Adrenal gland (tissue), 12 donors: ENCODE data around the gene KCTD3. TPM values are rescaled to one million over a fixed set of nuclear protein-coding genes. Genes with fewer than 3 reads are reported as not detected.

Experiments
- DNase-seq, 7 donors: peaks; one replicate each; pipeline ENCODE4 v3.0.0-alpha.2; 2019 to 2020
- H3K27ac ChIP-seq, 5 donors: fragments of 200-600 bp; sonication (generic) in 4 of 5; 1 replicate in 3 of 5; 2 replicates in 2 of 5; pipeline versions ENCODE4 v1.5.1 to v1.8.0; 2016 to 2020; ENCODE audit warnings: mild to moderate bottlenecking in 1 of 5
- H3K27me3 ChIP-seq: fragments of 200-600 bp; 2 replicates; pipeline ENCODE4 v1.8.0; 2021
- H3K36me3 ChIP-seq, 2 donors: fragments of 200-600 bp; replicated peaks in 1 of 2; 1 replicate in 1 of 2; 2 replicates in 1 of 2; pipeline versions ENCODE4 v1.5.1 to v1.8.0; 2018 to 2022
- H3K4me1 ChIP-seq, 2 donors: fragments of 200-600 bp; replicated peaks in 1 of 2; 1 replicate in 1 of 2; 2 replicates in 1 of 2; pipeline versions ENCODE4 v1.5.1 to v1.8.0; 2018 to 2021
- H3K4me3 ChIP-seq, 4 donors: fragments of 200-600 bp; sonication (generic) in 3 of 4; one replicate each; pipeline ENCODE4 v1.5.1; 2016 to 2018
- H3K9me3 ChIP-seq, 3 donors: fragments of 200-600 bp; sonication (generic) in 1 of 3; replicated peaks in 1 of 3; 1 replicate in 2 of 3; 2 replicates in 1 of 3; pipeline versions ENCODE4 v1.5.1 to v1.8.0; 2016 to 2021
- POLR2A ChIP-seq, 2 donors: fragments of 450-650 bp; IDR thresholded peaks; one replicate each; pipeline ENCODE4 v1.6.1; 2017; ENCODE audit warnings: antibody characterized with exemption in 2 of 2, mild to moderate bottlenecking in 2 of 2, moderate library complexity in 1 of 2
- WGBS, 4 donors: extraction: QIAGEN DNeasy Blood & Tissue Kit in 2 of 4; methylation state at CpG; one replicate each; pipeline versions ENCODE4 v1.1.5 to v1.1.7; 2013 to 2017; 5-methylcytosine and 5-hydroxymethylcytosine counted together
- intact Hi-C, 2 donors: fragments of 100-400 bp; cut with DNase I; formaldehyde crosslinking; loops; one replicate each; pipeline versions ENCODE4 v1.14.1 to v1.15.0; 2022 to 2023
- polyA plus RNA-seq, 3 donors: library from polyadenylated mRNA; stranded (reverse); fragments of 200-250 nt in 2 of 3; fragments of 350-450 nt in 1 of 3; fragmentation: Illumina TruSeq in 1 of 3; extraction: RNeasy Lipid Tissue Mini Kit (QIAGEN cat#74804) in 1 of 3; gene quantifications; one replicate each; pipeline ENCODE4 v1.2.3, GENCODE V29; 2013 to 2014
- total RNA-seq, 9 donors: library from RNA; depleted of rRNA in 4 of 9; stranded (reverse); fragments of >200 nt in 4 of 9; fragments of 120-200 nt in 1 of 9; fragmentation: NEBNext Ultra II Directional in 1 of 9; extraction: Animal tissue kit (Norgen Biotek cat#: 25700) in 1 of 9; gene quantifications; one replicate each; pipeline versions ENCODE4 v1.1.0 to v1.2.4, GENCODE V29; 2013 to 2023
- TF ChIP-seq, protein P1 (sequence below), 6 experiments: fragments of 450-650 bp in 4 of 6; fragments of 200-600 bp in 2 of 6; sonication (generic) in 1 of 6; IDR thresholded peaks; 1 replicate in 5 of 6; 2 replicates in 1 of 6; pipeline versions ENCODE4 v1.5.1 to v1.8.0; 2016 to 2021; ENCODE audit warnings: antibody characterized with exemption in 6 of 6, mild to moderate bottlenecking in 2 of 6, moderate library complexity in 1 of 6
- donor health status: healthy with polysubstance abuse.
- donor health status: Bipolar disorder and iron deficiency.
- donor health status: DM: yes; HTN: yes; CAD: no.
- donor health status: DM: no; HTN: no; CAD: no.
- donor health status: DM: no; HTN: no; CAD: no.
- donor health status: DM: yes; HTN: yes; CAD: no.

The KCTD3 gene
- total and polyA plus RNA-seq, 12 donors, result 78.0 to 169 (median 116) TPM

DNA sequence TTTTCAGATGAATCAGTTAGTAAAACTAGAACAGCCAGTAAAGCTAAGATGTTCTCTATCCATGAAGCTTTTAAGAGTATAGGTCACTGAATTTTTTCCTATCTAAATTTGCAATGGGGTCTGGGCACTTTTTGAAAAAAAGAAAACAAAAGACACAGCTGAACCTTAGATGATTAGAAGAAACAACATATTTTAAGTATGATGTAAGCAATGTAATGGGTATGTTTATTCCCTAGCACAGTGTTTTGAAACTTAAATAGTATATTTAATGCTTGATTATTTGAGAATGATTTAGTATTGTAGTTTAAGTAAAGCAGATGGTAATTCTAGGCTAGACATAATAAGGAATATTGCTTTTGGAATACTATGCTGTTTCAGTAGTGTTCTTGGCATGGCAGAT is 36.2 kb downstream of the KCTD3 start:
- H3K36me3 ChIP-seq, result peaks cover 0 to 3% of the 10 kb centered on the region in 2 donors
- intact Hi-C loops, result no loop called here
- peaks cover 4 to 24% of the 10 kb centered on the region in 2 donors for H3K4me1 ChIP-seq

DNA sequence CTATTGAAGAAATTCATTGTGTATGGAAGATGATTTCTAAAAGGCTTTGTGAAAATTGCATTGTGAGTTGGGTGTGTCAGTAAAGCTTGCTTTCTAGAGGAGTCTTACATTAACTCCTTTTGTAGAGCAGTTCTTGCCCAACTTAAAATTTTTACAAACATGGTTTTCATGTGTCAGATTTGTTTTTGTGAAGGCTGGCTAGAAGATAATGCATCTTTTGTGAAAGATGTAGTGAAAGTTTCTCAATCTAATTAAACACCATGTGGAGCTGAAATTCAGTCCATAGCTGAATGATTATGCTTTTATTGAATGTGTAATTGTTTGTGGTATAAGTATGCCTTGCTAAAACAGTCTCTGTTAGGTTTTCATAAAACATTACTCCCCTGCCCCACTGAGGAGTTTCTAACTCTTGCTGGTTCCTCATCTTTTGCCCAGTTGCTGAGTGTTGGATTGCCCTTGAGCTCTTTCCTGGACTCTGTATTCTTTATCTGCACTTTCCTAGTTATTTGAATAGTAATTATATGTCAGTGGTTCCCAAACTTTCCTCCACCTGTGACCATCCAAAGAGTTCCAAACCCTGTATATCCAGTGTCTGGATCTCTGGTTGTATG is 38.0 kb downstream of the KCTD3 start:
- intact Hi-C loops, result no loop called here
- no peak for DNase-seq
- Histone ChIP-seq H3K27me3 (no peaks in the 10 kb centered on the region), H3K4me1 (peaks cover 4 to 17% of the 10 kb centered on the region in 2 donors), H3K9me3 (no peaks in the 10 kb centered on the region), H3K36me3 (peaks cover 0 to 12% of the 10 kb centered on the region in 2 donors), H3K4me3 (no peak overlapping the region), H3K27ac (no peak overlapping the region)
- TF ChIP-seq, protein P1, sequence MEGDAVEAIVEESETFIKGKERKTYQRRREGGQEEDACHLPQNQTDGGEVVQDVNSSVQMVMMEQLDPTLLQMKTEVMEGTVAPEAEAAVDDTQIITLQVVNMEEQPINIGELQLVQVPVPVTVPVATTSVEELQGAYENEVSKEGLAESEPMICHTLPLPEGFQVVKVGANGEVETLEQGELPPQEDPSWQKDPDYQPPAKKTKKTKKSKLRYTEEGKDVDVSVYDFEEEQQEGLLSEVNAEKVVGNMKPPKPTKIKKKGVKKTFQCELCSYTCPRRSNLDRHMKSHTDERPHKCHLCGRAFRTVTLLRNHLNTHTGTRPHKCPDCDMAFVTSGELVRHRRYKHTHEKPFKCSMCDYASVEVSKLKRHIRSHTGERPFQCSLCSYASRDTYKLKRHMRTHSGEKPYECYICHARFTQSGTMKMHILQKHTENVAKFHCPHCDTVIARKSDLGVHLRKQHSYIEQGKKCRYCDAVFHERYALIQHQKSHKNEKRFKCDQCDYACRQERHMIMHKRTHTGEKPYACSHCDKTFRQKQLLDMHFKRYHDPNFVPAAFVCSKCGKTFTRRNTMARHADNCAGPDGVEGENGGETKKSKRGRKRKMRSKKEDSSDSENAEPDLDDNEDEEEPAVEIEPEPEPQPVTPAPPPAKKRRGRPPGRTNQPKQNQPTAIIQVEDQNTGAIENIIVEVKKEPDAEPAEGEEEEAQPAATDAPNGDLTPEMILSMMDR (IDR thresholded peaks at IDR 0.05), result no peak
- TF ChIP-seq POLR2A (IDR thresholded peaks at IDR 0.05), result no peak

More for the DNA sequence above, 36.2 kb downstream of the KCTD3 start:
- TF ChIP-seq, protein P1 (IDR thresholded peaks at IDR 0.05), result no peak
- no peak for TF ChIP-seq POLR2A (IDR thresholded peaks at IDR 0.05)
- Histone ChIP-seq H3K27me3 (no peaks in the 10 kb centered on the region), H3K9me3 (no peaks in the 10 kb centered on the region), H3K4me3 (no peak overlapping the region), H3K27ac (no peak overlapping the region)
- DNase-seq, result no peak

DNA sequence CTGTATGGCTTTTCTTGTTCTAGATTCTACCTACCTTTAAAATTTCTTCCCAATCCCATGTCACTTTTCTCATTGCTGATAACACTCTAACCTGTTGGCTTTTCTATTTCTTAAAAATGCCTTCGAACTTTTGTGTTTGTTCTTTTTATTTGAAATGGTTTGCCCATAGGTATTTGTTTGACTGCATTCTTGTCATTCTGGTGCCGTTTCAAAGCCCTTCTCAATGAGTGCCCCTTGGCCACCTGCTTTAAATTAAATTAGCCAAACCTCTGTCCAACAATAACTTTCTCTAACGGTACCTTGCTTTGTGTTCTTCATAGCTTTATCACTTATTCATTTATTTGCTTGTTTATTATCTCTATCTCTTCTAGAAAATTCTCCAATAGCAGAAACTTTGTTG is 38.9 kb downstream of the KCTD3 start:
- intact Hi-C loops, result no loop called here
- TF ChIP-seq POLR2A (IDR thresholded peaks at IDR 0.05), result no peak
- TF ChIP-seq, protein P1 (IDR thresholded peaks at IDR 0.05), result no peak

DNA sequence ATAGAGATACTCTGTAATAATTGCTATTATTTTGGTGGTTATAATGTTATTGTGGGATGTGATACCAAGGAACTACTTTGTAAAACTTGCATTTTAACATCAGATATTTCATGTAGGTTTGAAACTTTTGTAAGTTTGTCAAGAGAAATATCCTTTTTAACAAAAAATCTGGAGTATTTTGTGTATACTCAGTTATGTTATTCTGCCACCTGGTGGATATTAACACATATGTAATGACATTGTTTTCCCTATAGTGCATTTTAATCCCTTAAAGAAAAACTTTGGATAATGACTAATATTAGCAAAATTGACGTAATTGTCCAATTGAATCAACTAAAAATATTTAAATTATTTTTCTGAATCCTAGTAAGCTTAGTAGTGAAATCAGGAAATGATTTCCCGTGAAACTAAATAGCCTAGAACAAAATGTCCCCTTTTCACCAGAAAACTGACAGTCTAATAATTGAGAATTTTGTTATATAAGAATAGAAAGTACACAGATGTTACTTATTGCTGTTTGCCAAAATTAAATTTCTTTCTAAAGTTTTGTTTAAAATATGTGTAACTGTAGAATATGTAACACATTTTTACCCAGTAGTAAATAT is 39.6 kb downstream of the KCTD3 start:
- WGBS, 4 donors, result 43 to 53% (median 49%) methylated on average over 2 of the region's 2 CpGs

More for the DNA sequence above, 38.9 kb downstream of the KCTD3 start:
- Histone ChIP-seq H3K27me3 (no peaks in the 10 kb centered on the region), H3K36me3 (peaks cover 0 to 12% of the 10 kb centered on the region in 2 donors), H3K4me1 (peaks cover 4 to 17% of the 10 kb centered on the region in 2 donors), H3K9me3 (no peaks in the 10 kb centered on the region), H3K27ac (no peak overlapping the region), H3K4me3 (no peak overlapping the region)
- WGBS, 4 donors, result 56 to 71% (median 70%) methylated on average over 3 of the region's 3 CpGs
- no peak for DNase-seq

More for the DNA sequence above, 39.6 kb downstream of the KCTD3 start:
- Histone ChIP-seq H3K4me3 (no peak overlapping the region), H3K36me3 (peaks cover 0 to 14% of the 10 kb centered on the region in 2 donors), H3K27me3 (no peaks in the 10 kb centered on the region), H3K4me1 (peaks cover 4 to 19% of the 10 kb centered on the region in 2 donors), H3K9me3 (no peaks in the 10 kb centered on the region), H3K27ac (no peak overlapping the region)
- no peak for DNase-seq
- intact Hi-C loops, result no loop called here
- no peak for TF ChIP-seq POLR2A (IDR thresholded peaks at IDR 0.05)
- TF ChIP-seq, protein P1 (IDR thresholded peaks at IDR 0.05), result peak; percentile 34 to 64 (median 48)
